ENCODE results near the gene IGSF9.

DNA sequence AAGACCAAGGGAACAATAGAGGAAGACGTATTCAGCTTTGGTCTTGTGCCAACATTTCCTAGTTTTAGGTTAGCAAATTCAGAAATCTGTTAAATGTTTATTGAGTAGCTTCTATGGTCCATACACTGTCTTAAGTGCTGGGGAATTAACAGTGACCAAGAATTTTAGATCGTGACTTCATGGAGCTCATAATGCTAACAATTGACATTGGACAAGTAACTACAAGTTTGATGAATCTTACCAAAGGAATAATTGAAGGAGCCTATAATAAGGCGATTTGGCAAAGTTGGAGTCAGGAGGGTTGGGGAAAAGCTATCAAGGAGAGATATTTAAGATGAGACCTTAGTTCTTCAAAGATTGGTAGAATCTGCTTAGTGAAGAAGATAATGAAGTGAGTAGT, 10.0 kb upstream of the IGSF9 start:
- TF ChIP-seq, protein P1, sequence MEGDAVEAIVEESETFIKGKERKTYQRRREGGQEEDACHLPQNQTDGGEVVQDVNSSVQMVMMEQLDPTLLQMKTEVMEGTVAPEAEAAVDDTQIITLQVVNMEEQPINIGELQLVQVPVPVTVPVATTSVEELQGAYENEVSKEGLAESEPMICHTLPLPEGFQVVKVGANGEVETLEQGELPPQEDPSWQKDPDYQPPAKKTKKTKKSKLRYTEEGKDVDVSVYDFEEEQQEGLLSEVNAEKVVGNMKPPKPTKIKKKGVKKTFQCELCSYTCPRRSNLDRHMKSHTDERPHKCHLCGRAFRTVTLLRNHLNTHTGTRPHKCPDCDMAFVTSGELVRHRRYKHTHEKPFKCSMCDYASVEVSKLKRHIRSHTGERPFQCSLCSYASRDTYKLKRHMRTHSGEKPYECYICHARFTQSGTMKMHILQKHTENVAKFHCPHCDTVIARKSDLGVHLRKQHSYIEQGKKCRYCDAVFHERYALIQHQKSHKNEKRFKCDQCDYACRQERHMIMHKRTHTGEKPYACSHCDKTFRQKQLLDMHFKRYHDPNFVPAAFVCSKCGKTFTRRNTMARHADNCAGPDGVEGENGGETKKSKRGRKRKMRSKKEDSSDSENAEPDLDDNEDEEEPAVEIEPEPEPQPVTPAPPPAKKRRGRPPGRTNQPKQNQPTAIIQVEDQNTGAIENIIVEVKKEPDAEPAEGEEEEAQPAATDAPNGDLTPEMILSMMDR (IDR thresholded peaks at IDR 0.05; ENCODE audit: low read depth, low read length, missing input control): no peak
- TF ChIP-seq NR2F2 (IDR thresholded peaks at IDR 0.05) (no peak), FOXA1 (IDR thresholded peaks at IDR 0.05) (no peak), JUND (IDR thresholded peaks at IDR 0.05) (no peak), RAD21 (IDR thresholded peaks at IDR 0.05) (no peak), SP1 (IDR thresholded peaks at IDR 0.05) (no peak), TAF1 (conservative IDR thresholded peaks at IDR 0.05) (no peak)
- TF ChIP-seq, protein P2, sequence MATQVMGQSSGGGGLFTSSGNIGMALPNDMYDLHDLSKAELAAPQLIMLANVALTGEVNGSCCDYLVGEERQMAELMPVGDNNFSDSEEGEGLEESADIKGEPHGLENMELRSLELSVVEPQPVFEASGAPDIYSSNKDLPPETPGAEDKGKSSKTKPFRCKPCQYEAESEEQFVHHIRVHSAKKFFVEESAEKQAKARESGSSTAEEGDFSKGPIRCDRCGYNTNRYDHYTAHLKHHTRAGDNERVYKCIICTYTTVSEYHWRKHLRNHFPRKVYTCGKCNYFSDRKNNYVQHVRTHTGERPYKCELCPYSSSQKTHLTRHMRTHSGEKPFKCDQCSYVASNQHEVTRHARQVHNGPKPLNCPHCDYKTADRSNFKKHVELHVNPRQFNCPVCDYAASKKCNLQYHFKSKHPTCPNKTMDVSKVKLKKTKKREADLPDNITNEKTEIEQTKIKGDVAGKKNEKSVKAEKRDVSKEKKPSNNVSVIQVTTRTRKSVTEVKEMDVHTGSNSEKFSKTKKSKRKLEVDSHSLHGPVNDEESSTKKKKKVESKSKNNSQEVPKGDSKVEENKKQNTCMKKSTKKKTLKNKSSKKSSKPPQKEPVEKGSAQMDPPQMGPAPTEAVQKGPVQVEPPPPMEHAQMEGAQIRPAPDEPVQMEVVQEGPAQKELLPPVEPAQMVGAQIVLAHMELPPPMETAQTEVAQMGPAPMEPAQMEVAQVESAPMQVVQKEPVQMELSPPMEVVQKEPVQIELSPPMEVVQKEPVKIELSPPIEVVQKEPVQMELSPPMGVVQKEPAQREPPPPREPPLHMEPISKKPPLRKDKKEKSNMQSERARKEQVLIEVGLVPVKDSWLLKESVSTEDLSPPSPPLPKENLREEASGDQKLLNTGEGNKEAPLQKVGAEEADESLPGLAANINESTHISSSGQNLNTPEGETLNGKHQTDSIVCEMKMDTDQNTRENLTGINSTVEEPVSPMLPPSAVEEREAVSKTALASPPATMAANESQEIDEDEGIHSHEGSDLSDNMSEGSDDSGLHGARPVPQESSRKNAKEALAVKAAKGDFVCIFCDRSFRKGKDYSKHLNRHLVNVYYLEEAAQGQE (IDR thresholded peaks at IDR 0.05): no peak
